Activated B cell treated with CpG ODN at 0.5 μM for 24 hours (primary cell): Measurements from ENCODE around the gene STIM1. TPM values are rescaled to one million over a fixed set of nuclear protein-coding genes. Genes with fewer than 3 reads are reported as not detected.

ENCODE experiments used
- ATAC-seq: fragments of 200-7000 bp; cut with Tn5 transposase; one replicate; pipeline ENCODE4 v1.10.0; 2021; ENCODE audit warnings: low read depth, mild to moderate bottlenecking, moderate library complexity
- CTCF ChIA-PET: fragments of 350-600 bp; sonication (Branson Sonifier 250); formaldehyde crosslinking; loops from one replicate; lab custom pipeline; 2021; ENCODE audit warnings: antibody characterized with exemption; lab: Charles Lee
- POLR2A ChIA-PET: fragments of 350-600 bp; sonication (Branson Sonifier 250); formaldehyde crosslinking; loops from one replicate; lab custom pipeline; 2021; ENCODE audit warnings: antibody characterized with exemption; lab: Charles Lee
- DNase-seq: peaks from one replicate; pipeline ENCODE4 v3.0.0; 2022
- H3K27ac Mint-ChIP-seq: one replicate; pipeline ENCODE4 v1.8.0; 2020; ENCODE audit warnings: mixed read lengths
- H3K27me3 Mint-ChIP-seq: one replicate; pipeline ENCODE4 v1.8.0; 2021; ENCODE audit warnings: mixed read lengths
- H3K36me3 Mint-ChIP-seq: one replicate; pipeline ENCODE4 v1.8.0; 2021; ENCODE audit warnings: low read depth, mixed read lengths
- H3K4me1 Mint-ChIP-seq: one replicate; pipeline ENCODE4 v1.8.0; 2021; ENCODE audit warnings: mixed read lengths
- H3K4me3 Mint-ChIP-seq: one replicate; pipeline ENCODE4 v1.8.0; 2020; ENCODE audit warnings: mild to moderate bottlenecking, mixed read lengths
- H3K9me3 Mint-ChIP-seq: one replicate; pipeline ENCODE4 v1.8.0; 2020; ENCODE audit warnings: mixed read lengths
- CTCF ChIP-seq: fragments of 200-600 bp; IDR thresholded peaks from one replicate; pipeline ENCODE4 v1.8.0; 2022; ENCODE audit warnings: antibody characterized with exemption, mild to moderate bottlenecking
- intact Hi-C: fragments of 100-400 bp; cut with micrococcal nuclease; formaldehyde crosslinking; loops from one replicate; pipeline ENCODE4 v1.15.1; 2024
- total RNA-seq: library from RNA; stranded (reverse); gene quantifications from 2 replicates; pipeline ENCODE4 v1.2.3, GENCODE V29; 2022

STIM1 gene
- total RNA-seq, 1 donor from 2014 or later, result 38.4 TPM

- Mint-ChIP-seq H3K4me3 (no peak overlapping the region), H3K27me3 (no peaks in the 10 kb centered on the region), H3K36me3 (peaks cover 13% of the 10 kb centered on the region), H3K27ac (no peak overlapping the region), H3K4me1 (peaks cover 66% of the 10 kb centered on the region), H3K9me3 (no peaks in the 10 kb centered on the region)
- no peak for TF ChIP-seq CTCF
- intact Hi-C loops, result no loop called here
- ChIA-PET CTCF (no interaction called here), POLR2A (no interaction called here)
- DNase-seq (no peak), ATAC-seq (no peak)
Observed at GRCh38 chr11:3933165-3933628, 77.7 kb downstream of the STIM1 start.

GRCh38 chr11:3934658-3935057, 79.2 kb downstream of the STIM1 start:
- Mint-ChIP-seq H3K4me3 (no peak overlapping the region), H3K27ac (no peak overlapping the region), H3K4me1 (peaks cover 60% of the 10 kb centered on the region), H3K27me3 (no peaks in the 10 kb centered on the region), H3K36me3 (peaks cover 13% of the 10 kb centered on the region), H3K9me3 (no peaks in the 10 kb centered on the region)
- ATAC-seq (no peak), DNase-seq (no peak)
- no peak for TF ChIP-seq CTCF
- intact Hi-C loops, result loop anchor here (5.0 kb wide), 1 partner anchor 38 kb away; no protein-coding TSS in a partner anchor
- ChIA-PET CTCF (interaction anchor here (0.7 kb wide), 1 partner anchor 65 kb away, joined by 3 read pairs; no protein-coding TSS in a partner anchor), POLR2A (no interaction called here)

GRCh38 chr11:3936517-3936916, 81.1 kb downstream of the STIM1 start:
- H3K27ac Mint-ChIP-seq, result no peak overlapping the region

GRCh38 chr11:3939211-3939610, 83.7 kb downstream of the STIM1 start:
- intact Hi-C loops, result loop anchor here (5.0 kb wide), 1 partner anchor 33 kb away; no protein-coding TSS in a partner anchor
- peak; percentile 45 for ATAC-seq
- no peak overlapping the region for H3K4me3 Mint-ChIP-seq
- H3K27ac Mint-ChIP-seq, result no peak overlapping the region
- DNase-seq, result no peak
- TF ChIP-seq CTCF, result no peak
- H3K27me3 Mint-ChIP-seq, result no peaks in the 10 kb centered on the region
- ChIA-PET CTCF (no interaction called here), POLR2A (interaction anchor here (0.6 kb wide), 1 partner anchor 98 kb away, joined by 6 read pairs; no protein-coding TSS in a partner anchor)
- H3K4me1 Mint-ChIP-seq, result peaks cover 81% of the 10 kb centered on the region
- no peaks in the 10 kb centered on the region for H3K9me3 Mint-ChIP-seq
- peaks cover 12% of the 10 kb centered on the region for H3K36me3 Mint-ChIP-seq

More at GRCh38 chr11:3936517-3936916, 81.1 kb downstream of the STIM1 start:
- Mint-ChIP-seq H3K4me1 (peaks cover 64% of the 10 kb centered on the region), H3K4me3 (no peak overlapping the region), H3K27me3 (no peaks in the 10 kb centered on the region), H3K9me3 (no peaks in the 10 kb centered on the region), H3K36me3 (peaks cover 11% of the 10 kb centered on the region)
- ChIA-PET CTCF (interaction anchor here (1.1 kb wide), 1 partner anchor 12 kb away, joined by 4 read pairs; no protein-coding TSS in a partner anchor), POLR2A (interaction anchor here (1.2 kb wide), 1 partner anchor 43 kb away, joined by 3 read pairs; no protein-coding TSS in a partner anchor)
- TF ChIP-seq CTCF, result no peak
- ATAC-seq (no peak), DNase-seq (no peak)
- intact Hi-C loops, result loop anchor here (5.0 kb wide), 1 partner anchor 36 kb away; no protein-coding TSS in a partner anchor

- no peak for TF ChIP-seq CTCF
- no peak overlapping the region for H3K4me3 Mint-ChIP-seq
- CTCF ChIA-PET, result no interaction called here
- H3K27me3 Mint-ChIP-seq, result no peaks in the 10 kb centered on the region
- POLR2A ChIA-PET, result interaction anchor here (0.9 kb wide), 1 partner anchor 98 kb away, joined by 3 read pairs; no protein-coding TSS in a partner anchor
- intact Hi-C loops, result loop anchor here (5.0 kb wide), 2 partner anchors 32 to 33 kb away; no protein-coding TSS in a partner anchor
- DNase-seq (no peak), ATAC-seq (no peak)
- peaks cover 81% of the 10 kb centered on the region for H3K4me1 Mint-ChIP-seq
- peaks cover 10% of the 10 kb centered on the region for H3K36me3 Mint-ChIP-seq
- no peak overlapping the region for H3K27ac Mint-ChIP-seq
- no peaks in the 10 kb centered on the region for H3K9me3 Mint-ChIP-seq
Observed at GRCh38 chr11:3939651-3940190, 84.3 kb downstream of the STIM1 start.
